ENCODE data around the gene BMP6. TPM values are rescaled to one million over a fixed set of nuclear protein-coding genes. Genes with fewer than 3 reads are reported as not detected.

Gene BMP6
- total RNA-seq, 1 donor: 0.72 TPM

- Histone ChIP-seq H3K4me2 (ENCODE audit: insufficient read depth, low read length) (no peak overlapping the region), H3K9me3 (ENCODE audit: low read depth, low read length) (no peaks in the 10 kb centered on the region), H2AFZ (ENCODE audit: low read length) (no peak overlapping the region), H3K4me1 (ENCODE audit: insufficient read depth, low read length) (no peaks in the 10 kb centered on the region), H4K20me1 (ENCODE audit: insufficient read depth, low read length) (no peaks in the 10 kb centered on the region), H3K79me2 (ENCODE audit: insufficient read depth, low read length) (no peaks in the 10 kb centered on the region), H3K27me3 (ENCODE audit: insufficient read depth, low read length) (no peaks in the 10 kb centered on the region), H3K4me3 (ENCODE audit: insufficient read depth, low read length) (no peak overlapping the region), H3K27ac (ENCODE audit: low read depth, low read length) (no peak overlapping the region), H3K36me3 (ENCODE audit: insufficient read depth, low read length) (no peaks in the 10 kb centered on the region)
- no peak for TF ChIP-seq CTCF (IDR thresholded peaks at IDR 0.05; ENCODE audit: extremely low read depth, low read depth, low read length)
- no peak for DNase-seq (ENCODE audit: insufficient read length, low spot score, missing footprints)
Measured at GRCh38 chr6:7798751-7799150, 72.9 kb downstream of the BMP6 start.

- Histone ChIP-seq H3K4me3 (ENCODE audit: insufficient read depth, low read length) (no peak overlapping the region), H2AFZ (ENCODE audit: low read length) (no peak overlapping the region), H3K36me3 (ENCODE audit: insufficient read depth, low read length) (no peaks in the 10 kb centered on the region), H3K4me2 (ENCODE audit: insufficient read depth, low read length) (no peak overlapping the region), H3K27me3 (ENCODE audit: insufficient read depth, low read length) (no peaks in the 10 kb centered on the region), H3K27ac (ENCODE audit: low read depth, low read length) (no peak overlapping the region), H3K4me1 (ENCODE audit: insufficient read depth, low read length) (no peaks in the 10 kb centered on the region), H3K79me2 (ENCODE audit: insufficient read depth, low read length) (no peaks in the 10 kb centered on the region), H3K9me3 (ENCODE audit: low read depth, low read length) (no peaks in the 10 kb centered on the region), H4K20me1 (ENCODE audit: insufficient read depth, low read length) (no peaks in the 10 kb centered on the region)
- no peak for TF ChIP-seq CTCF (IDR thresholded peaks at IDR 0.05; ENCODE audit: extremely low read depth, low read depth, low read length)
- DNase-seq (ENCODE audit: insufficient read length, low spot score, missing footprints): no peak
Measured at GRCh38 chr6:7802662-7803061, 76.8 kb downstream of the BMP6 start.

DNA sequence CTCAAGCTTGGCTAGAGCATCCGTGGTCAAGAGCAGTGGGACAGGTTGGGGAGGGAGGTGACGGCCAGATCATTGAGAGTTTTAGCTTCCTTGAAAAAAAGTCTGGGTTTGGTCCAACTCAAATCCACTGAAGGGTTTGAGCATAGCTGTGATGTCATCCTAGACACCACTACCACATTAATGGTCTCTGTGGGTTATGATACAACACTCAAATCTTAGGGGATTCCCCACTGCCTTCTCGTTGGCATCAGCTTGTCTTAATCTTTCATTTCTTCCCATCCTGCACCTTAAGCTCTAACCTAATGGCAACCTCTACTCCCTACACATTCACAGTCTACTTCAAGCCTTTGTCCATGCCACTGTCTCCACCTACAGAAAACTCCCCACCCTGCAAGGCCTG lies 77.3 kb downstream of the BMP6 start:
- no peaks in the 10 kb centered on the region for H3K36me3 ChIP-seq (ENCODE audit: insufficient read depth, low read length)
- no peaks in the 10 kb centered on the region for H3K9me3 ChIP-seq (ENCODE audit: low read depth, low read length)
- H3K27me3 ChIP-seq (ENCODE audit: insufficient read depth, low read length): no peaks in the 10 kb centered on the region
- no peak overlapping the region for H3K27ac ChIP-seq (ENCODE audit: low read depth, low read length)
- no peak for DNase-seq (ENCODE audit: insufficient read length, low spot score, missing footprints)
- no peak overlapping the region for H3K4me2 ChIP-seq (ENCODE audit: insufficient read depth, low read length)
- no peak for TF ChIP-seq CTCF (IDR thresholded peaks at IDR 0.05; ENCODE audit: extremely low read depth, low read depth, low read length)
- no peaks in the 10 kb centered on the region for H3K79me2 ChIP-seq (ENCODE audit: insufficient read depth, low read length)
- no peak overlapping the region for H2AFZ ChIP-seq (ENCODE audit: low read length)
- H3K4me1 ChIP-seq (ENCODE audit: insufficient read depth, low read length): no peaks in the 10 kb centered on the region
- no peaks in the 10 kb centered on the region for H4K20me1 ChIP-seq (ENCODE audit: insufficient read depth, low read length)
- H3K4me3 ChIP-seq (ENCODE audit: insufficient read depth, low read length): no peak overlapping the region

DNA sequence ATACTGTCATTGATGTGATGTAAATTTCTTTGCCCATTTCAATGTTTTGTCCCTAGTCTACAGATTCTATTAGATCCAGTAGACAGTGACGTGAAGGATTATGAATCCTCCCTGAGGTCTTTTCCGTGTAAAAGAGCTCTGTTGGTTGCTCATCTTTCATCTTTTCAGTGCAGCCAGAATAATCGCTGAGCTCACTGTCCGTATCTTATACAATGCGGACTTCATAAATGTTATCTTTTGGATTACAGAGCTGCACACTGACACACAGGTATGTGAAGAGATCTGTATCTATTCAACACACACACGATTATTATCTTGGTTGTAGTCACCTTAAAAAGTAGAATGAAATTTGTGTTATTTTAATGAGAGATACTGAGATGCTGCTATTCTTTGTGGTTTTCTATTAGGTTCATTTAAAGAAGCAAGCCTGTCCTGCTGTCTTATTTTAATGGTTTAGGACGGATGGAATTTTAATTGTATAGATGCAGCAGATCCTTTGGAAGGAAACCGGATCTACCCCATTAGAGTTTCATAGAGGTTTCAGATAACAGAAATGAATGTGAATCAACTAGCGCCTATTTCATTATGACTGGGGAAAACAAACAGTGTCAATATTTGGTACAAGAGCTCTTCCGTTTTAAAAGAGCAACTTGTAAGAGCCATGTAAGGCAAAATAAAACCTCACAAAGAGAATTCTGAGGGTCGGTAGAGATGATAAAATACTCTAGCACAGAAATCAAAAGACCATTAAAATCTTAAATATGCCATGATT lies 79.4 kb downstream of the BMP6 start:
- peaks cover 6% of the 10 kb centered on the region for H3K4me1 ChIP-seq (ENCODE audit: insufficient read depth, low read length)
- no peak overlapping the region for H3K4me3 ChIP-seq (ENCODE audit: insufficient read depth, low read length)
- no peak overlapping the region for H2AFZ ChIP-seq (ENCODE audit: low read length)
- no peaks in the 10 kb centered on the region for H3K9me3 ChIP-seq (ENCODE audit: low read depth, low read length)
- no peak overlapping the region for H3K4me2 ChIP-seq (ENCODE audit: insufficient read depth, low read length)
- H3K27me3 ChIP-seq (ENCODE audit: insufficient read depth, low read length): no peaks in the 10 kb centered on the region
- no peaks in the 10 kb centered on the region for H3K36me3 ChIP-seq (ENCODE audit: insufficient read depth, low read length)
- H3K79me2 ChIP-seq (ENCODE audit: insufficient read depth, low read length): no peaks in the 10 kb centered on the region
- no peak overlapping the region for H3K27ac ChIP-seq (ENCODE audit: low read depth, low read length)
- no peaks in the 10 kb centered on the region for H4K20me1 ChIP-seq (ENCODE audit: insufficient read depth, low read length)
- TF ChIP-seq CTCF (IDR thresholded peaks at IDR 0.05; ENCODE audit: extremely low read depth, low read depth, low read length): no peak
- no peak for DNase-seq (ENCODE audit: insufficient read length, low spot score, missing footprints)

Measured in osteoblast (primary cell).